ENCODE measurements around the gene PHLPP1. TPM values are rescaled to one million over a fixed set of nuclear protein-coding genes. Genes with fewer than 3 reads are reported as not detected.

PHLPP1 gene
- total RNA-seq, 1 experiment from 2014 or later = 39.9 TPM

DNA sequence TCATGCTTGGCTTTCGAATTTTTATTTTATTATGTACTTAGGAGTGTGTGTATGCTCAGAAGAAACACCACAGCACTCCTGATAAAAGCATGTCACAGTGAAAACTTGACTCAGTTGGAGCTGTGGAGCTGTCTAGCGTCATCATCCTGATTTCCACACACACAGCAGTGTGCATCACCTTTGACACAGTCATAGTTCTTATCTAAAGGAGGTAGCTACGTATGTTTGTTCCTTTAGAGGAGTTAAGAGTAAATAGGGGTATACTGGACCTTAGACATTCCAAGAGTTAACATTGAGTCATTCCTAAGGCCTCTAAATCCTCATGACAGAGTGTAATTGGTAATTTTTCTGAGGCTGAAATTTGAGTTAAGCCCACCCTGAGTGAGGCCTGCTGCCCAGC lies 96.9 kb downstream of the PHLPP1 start:
- H3K4me2 ChIP-seq (ENCODE audit: insufficient read depth, insufficient read length, low read length) = no peak overlapping the region

More for the DNA sequence above, 96.9 kb downstream of the PHLPP1 start:
- no peak overlapping the region for H4K5ac ChIP-seq (ENCODE audit: insufficient read length, low read depth, low read length)
- no peak overlapping the region for H2BK20ac ChIP-seq (ENCODE audit: low read depth, low read length, poor library complexity, severe bottlenecking)
- no peak overlapping the region for H3K4ac ChIP-seq (ENCODE audit: low read depth, low read length)
- peaks cover 5% of the 10 kb centered on the region for H3K79me1 ChIP-seq (ENCODE audit: insufficient read depth, low read depth, low read length, poor library complexity, severe bottlenecking)
- H2AK5ac ChIP-seq (ENCODE audit: insufficient read length, low read length) = no peak overlapping the region
- H3K27ac Mint-ChIP-seq = peak overlapping the region in 1 of 3 experiments; percentile 0; a peak in 2 of 7 replicates
- no CpG with 5 or more reads among the region's 3 CpGs for WGBS (ENCODE audit: extremely low coverage, insufficient read length, low lambda C conversion rate)
- no peak overlapping the region for H2BK120ac ChIP-seq (ENCODE audit: low read depth, low read length, poor library complexity, severe bottlenecking)
- no peak overlapping the region for H3K4me3 Mint-ChIP-seq
- H3K9me3 ChIP-seq (ENCODE audit: control insufficient read depth, low read depth, low read length) = no peaks in the 10 kb centered on the region
- no peak overlapping the region for H4K91ac ChIP-seq (ENCODE audit: insufficient read length, low read depth, low read length)
- H3K4me1 ChIP-seq (ENCODE audit: insufficient read depth, low read length) = peaks cover 14% of the 10 kb centered on the region
- no peaks in the 10 kb centered on the region for H3K23me2 ChIP-seq (ENCODE audit: insufficient read length, low read depth, low read length, poor library complexity, severe bottlenecking)
- no peaks in the 10 kb centered on the region; a peak in 1 of 5 replicates for H3K9me3 Mint-ChIP-seq
- H3K27me3 Mint-ChIP-seq (ENCODE audit: low read depth) = no peaks in the 10 kb centered on the region
- H3K27ac ChIP-seq (ENCODE audit: insufficient read length, low read depth, low read length) = no peak overlapping the region
- H3K4me1 Mint-ChIP-seq = peaks cover 47 to 55% of the 10 kb centered on the region in 2 experiments
- H2BK5ac ChIP-seq (ENCODE audit: insufficient read length, low read length) = no peak overlapping the region
- H2AFZ ChIP-seq (ENCODE audit: low read length) = no peak overlapping the region
- no peak overlapping the region for H3K9ac ChIP-seq (ENCODE audit: extremely low read depth, insufficient read length, low read length)
- H3K14ac ChIP-seq (ENCODE audit: insufficient read depth, low read length) = no peak overlapping the region
- peaks cover 0 to 3% (median 3%) of the 10 kb centered on the region in 3 experiments; a peak in 4 of 7 replicates for H3K36me3 Mint-ChIP-seq (ENCODE audit: insufficient read depth in 1 of 3, low read depth in 3 of 3)
- H3T11ph ChIP-seq (ENCODE audit: low read length) = no peak overlapping the region
- H2BK15ac ChIP-seq (ENCODE audit: low read depth, low read length) = no peak overlapping the region
- H3K23ac ChIP-seq (ENCODE audit: insufficient read length, low read depth, low read length) = no peak overlapping the region
- no peak overlapping the region for H3K18ac ChIP-seq (ENCODE audit: insufficient read length, low read depth, low read length)
- H2BK12ac ChIP-seq (ENCODE audit: insufficient read length, low read depth, low read length) = no peak overlapping the region
- H4K20me1 ChIP-seq (ENCODE audit: control insufficient read depth, insufficient read depth, insufficient read length) = no peaks in the 10 kb centered on the region
- H4K8ac ChIP-seq (replicated peaks; ENCODE audit: insufficient read length, low read depth, low read length) = no peak overlapping the region
- DNase-seq = no peak
- H3K79me2 ChIP-seq (ENCODE audit: insufficient read depth, low read length) = peaks cover 23% of the 10 kb centered on the region; the same call in 1 of the 2 replicates
- H3K27me3 ChIP-seq (ENCODE audit: insufficient read depth, low read length) = no peaks in the 10 kb centered on the region
- TF ChIP-seq, protein P1, sequence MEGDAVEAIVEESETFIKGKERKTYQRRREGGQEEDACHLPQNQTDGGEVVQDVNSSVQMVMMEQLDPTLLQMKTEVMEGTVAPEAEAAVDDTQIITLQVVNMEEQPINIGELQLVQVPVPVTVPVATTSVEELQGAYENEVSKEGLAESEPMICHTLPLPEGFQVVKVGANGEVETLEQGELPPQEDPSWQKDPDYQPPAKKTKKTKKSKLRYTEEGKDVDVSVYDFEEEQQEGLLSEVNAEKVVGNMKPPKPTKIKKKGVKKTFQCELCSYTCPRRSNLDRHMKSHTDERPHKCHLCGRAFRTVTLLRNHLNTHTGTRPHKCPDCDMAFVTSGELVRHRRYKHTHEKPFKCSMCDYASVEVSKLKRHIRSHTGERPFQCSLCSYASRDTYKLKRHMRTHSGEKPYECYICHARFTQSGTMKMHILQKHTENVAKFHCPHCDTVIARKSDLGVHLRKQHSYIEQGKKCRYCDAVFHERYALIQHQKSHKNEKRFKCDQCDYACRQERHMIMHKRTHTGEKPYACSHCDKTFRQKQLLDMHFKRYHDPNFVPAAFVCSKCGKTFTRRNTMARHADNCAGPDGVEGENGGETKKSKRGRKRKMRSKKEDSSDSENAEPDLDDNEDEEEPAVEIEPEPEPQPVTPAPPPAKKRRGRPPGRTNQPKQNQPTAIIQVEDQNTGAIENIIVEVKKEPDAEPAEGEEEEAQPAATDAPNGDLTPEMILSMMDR (conservative IDR thresholded peaks at IDR 0.05) = no peak
- no peak overlapping the region for H3K56ac ChIP-seq (ENCODE audit: insufficient read length, low read depth, low read length)

Data from H9 (cell line).